GM12878 (cell line): ENCODE data around the gene HSPA12A. TPM values are rescaled to one million over a fixed set of nuclear protein-coding genes. Genes with fewer than 3 reads are reported as not detected.

Source experiments
- ATAC-seq: fragments of 200-7000 bp; cut with Tn5 transposase; 3 replicates; pipeline ENCODE4 v1.9.1; 2020; ENCODE audit warnings: mild to moderate bottlenecking, moderate library complexity
- BruUV-seq: library from RNA; stranded (reverse); fragments of 400-500 nt; replicated peaks from 2 replicates; lab custom pipeline; 2021; lab: Mats Ljungman, UMichigan
- CTCF ChIA-PET: fragments of 300-600 bp; sonication (Branson Sonifier 250); formaldehyde crosslinking; extraction: SDS; loops from one replicate; lab custom pipeline; 2021; ENCODE audit warnings: inconsistent platforms; lab: Yijun Ruan, JAX
- POLR2A ChIA-PET: fragments of 350-600 bp; formaldehyde crosslinking; extraction: SDS; loops from one replicate; lab custom pipeline; 2021; ENCODE audit warnings: inconsistent platforms; lab: Charles Lee
- RAD21 ChIA-PET: fragments of 300-600 bp; sonication (Branson Sonifier 250); formaldehyde crosslinking; loops from one replicate; lab custom pipeline; 2023; ENCODE audit warnings: antibody characterized with exemption; ENCODE audit not compliant: unreplicated experiment; lab: Charles Lee
- SMC1A ChIA-PET: fragments of 300-600 bp; sonication (Branson Sonifier 250); formaldehyde crosslinking; loops from one replicate; lab custom pipeline; 2023; ENCODE audit not compliant: unreplicated experiment, uncharacterized antibody; lab: Charles Lee
- DNase-seq: peaks from one replicate; pipeline ENCODE4 v3.0.0-alpha.2; 2011; ENCODE audit warnings: low read depth, low spot score
- FAIRE-seq: peaks from 3 replicates; lab custom pipeline; 2011; peaks lifted over from hg19 to GRCh38; lab: Jason Lieb, UNC
- H2AFZ ChIP-seq: 2 replicates; pipeline ENCODE4 v1.6.0; 2011; ENCODE audit warnings: low read depth, low read length, control low read depth; ENCODE audit not compliant: control insufficient read depth
- H3K27ac ChIP-seq: 2 replicates; pipeline ENCODE4 v1.5.1; 2011; ENCODE audit warnings: control low read depth; ENCODE audit not compliant: control insufficient read depth, insufficient read depth
- H3K27me3 ChIP-seq, 2 experiments: replicated peaks in 1 of 2; 2 replicates each; pipeline versions ENCODE4 v1.6.0 to v1.6.1; 2011; ENCODE audit warnings: low read length in 1 of 2; ENCODE audit not compliant: control insufficient read depth in 2 of 2, insufficient read depth in 2 of 2
- H3K36me3 ChIP-seq, 2 experiments: 2 replicates each; pipeline ENCODE4 v1.5.1; 2011; ENCODE audit warnings: low read length in 1 of 2; ENCODE audit not compliant: control insufficient read depth in 2 of 2, insufficient read depth in 2 of 2
- H3K4me1 ChIP-seq: 2 replicates; pipeline ENCODE4 v1.6.1; 2011; ENCODE audit warnings: mild to moderate bottlenecking, low read length, moderate library complexity, mixed read lengths; ENCODE audit not compliant: control insufficient read depth, insufficient read depth
- H3K4me2 ChIP-seq: 2 replicates; pipeline ENCODE4 v1.6.0; 2011; ENCODE audit warnings: control low read depth; ENCODE audit not compliant: control insufficient read depth, insufficient read depth
- H3K4me3 ChIP-seq: fragments of 200-600 bp; sonication (generic); 2 replicates; pipeline ENCODE4 v1.5.1; 2016
- H3K79me2 ChIP-seq: 2 replicates; pipeline ENCODE4 v1.6.0; 2011; ENCODE audit warnings: low read length; ENCODE audit not compliant: control insufficient read depth, insufficient read depth
- H3K9ac ChIP-seq: 2 replicates; pipeline ENCODE4 v1.8.0; 2011; ENCODE audit warnings: low read length, control low read depth, mixed read lengths; ENCODE audit not compliant: control insufficient read depth, insufficient read depth
- H3K9me3 ChIP-seq: replicated peaks from 3 replicates; pipeline ENCODE4 v1.5.1; 2011; ENCODE audit warnings: mild to moderate bottlenecking, low read length; ENCODE audit not compliant: control insufficient read depth, insufficient read depth
- H4K20me1 ChIP-seq: 2 replicates; pipeline ENCODE4 v1.6.0; 2011; ENCODE audit not compliant: control insufficient read depth, insufficient read depth
- BMI1 ChIP-seq: fragments of 450-650 bp; IDR thresholded peaks from 2 replicates; pipeline ENCODE4 v1.6.1; 2016; ENCODE audit warnings: mild to moderate bottlenecking, moderate library complexity, borderline replicate concordance
- E2F8 ChIP-seq: fragments of 450-650 bp; IDR thresholded peaks from 2 replicates; pipeline ENCODE4 v1.6.1; 2018; ENCODE audit warnings: mild to moderate bottlenecking, low read depth, moderate library complexity; ENCODE audit not compliant: partially characterized antibody
- HDGF ChIP-seq: fragments of 450-650 bp; IDR thresholded peaks from 2 replicates; pipeline ENCODE4 v1.6.1; 2016; ENCODE audit warnings: antibody characterized with exemption
- JUNB ChIP-seq: IDR thresholded peaks from 2 replicates; pipeline ENCODE4 v1.6.1; 2016; ENCODE audit warnings: antibody characterized with exemption, mild to moderate bottlenecking
- MEF2B ChIP-seq: fragments of 450-650 bp; IDR thresholded peaks from 2 replicates; pipeline ENCODE4 v1.6.1; 2018; ENCODE audit warnings: mild to moderate bottlenecking, moderate library complexity; ENCODE audit not compliant: partially characterized antibody, poor library complexity, severe bottlenecking
- NFYA ChIP-seq: IDR thresholded peaks from 2 replicates; pipeline ENCODE4 v1.6.1; 2011; ENCODE audit warnings: low read depth, mild to moderate bottlenecking, low read length, improper control_type of control experiment, borderline replicate concordance
- POLR2AphosphoS2 ChIP-seq: IDR thresholded peaks from 2 replicates; pipeline ENCODE4 v1.6.1; 2011; ENCODE audit warnings: low read depth, mild to moderate bottlenecking, low read length, improper control_type of control experiment, moderate library complexity
- POLR2AphosphoS5 ChIP-seq: IDR thresholded peaks from 2 replicates; pipeline ENCODE4 v1.6.1; 2011; ENCODE audit warnings: mild to moderate bottlenecking, low read length, inconsistent platforms
- SIX5 ChIP-seq: IDR thresholded peaks from 2 replicates; pipeline ENCODE4 v1.6.1; 2011; ENCODE audit warnings: mild to moderate bottlenecking, low read depth, low read length, moderate library complexity; ENCODE audit not compliant: severe bottlenecking
- STAT1 ChIP-seq: fragments of 450-650 bp; conservative IDR thresholded peaks from 2 replicates; pipeline ENCODE4 v1.6.1; 2014; ENCODE audit warnings: antibody characterized with exemption, mild to moderate bottlenecking
- TARDBP ChIP-seq: IDR thresholded peaks from 2 replicates; pipeline ENCODE4 v1.6.1; 2016; ENCODE audit warnings: borderline replicate concordance
- ZNF207 ChIP-seq: fragments of 450-650 bp; IDR thresholded peaks from 2 replicates; pipeline ENCODE4 v1.6.1; 2014; ENCODE audit warnings: antibody characterized with exemption, mild to moderate bottlenecking, borderline replicate concordance
- WGBS: methylation state at CpG from one replicate; pipeline ENCODE4 v1.1.6; 2016; ENCODE audit warnings: low lambda C conversion rate; ENCODE audit not compliant: insufficient replicate concordance, insufficient coverage; ENCODE audit errors: missing lambda C conversion rate; 5-methylcytosine and 5-hydroxymethylcytosine counted together
- in situ Hi-C: fragments of 300-500 bp; cut with MboI; formaldehyde crosslinking; loops from 9 replicates; pipeline ENCODE4 v1.14.3; 2018; ENCODE audit warnings: mixed read lengths
- intact Hi-C: fragments of 100-400 bp; cut with micrococcal nuclease; formaldehyde crosslinking; loops from one replicate; pipeline ENCODE4 v1.14.2; 2022; ENCODE audit not compliant: unreplicated experiment
- polyA plus RNA-seq, 11 experiments: library from polyadenylated mRNA; depleted of rRNA in 4 of 11; unstranded in 6 of 11; stranded (reverse) in 5 of 11; fragments of >200 nt; fragmentation: Nextera tagmentation in 4 of 11; fragmentation: Illumina TruSeq in 1 of 11; extraction: Ambion mirVana in 4 of 11; extraction: Trizol in 1 of 11; gene quantifications; 1 replicate in 1 of 11; 2 replicates in 10 of 11; pipeline versions ENCODE4 v1.2.1 to v1.2.3, GENCODE V29; 2011 to 2016; ENCODE audit warnings: inconsistent platforms in 2 of 11, missing spikeins in 2 of 11, low read depth in 1 of 11
- total RNA-seq, 4 experiments: library from RNA; depleted of rRNA in 3 of 4; stranded (reverse); fragments of >200 nt in 3 of 4; fragmentation: Illumina TruSeq in 1 of 4; extraction: Trizol in 1 of 4; gene quantifications; 2 replicates each; pipeline versions ENCODE4 v1.2.1 to v1.2.3, GENCODE V29; 2013 to 2021
- TF ChIP-seq, protein P1 (sequence below): fragments of 450-650 bp; IDR thresholded peaks from 2 replicates; pipeline ENCODE4 v1.6.1; 2017; ENCODE audit warnings: antibody characterized with exemption, mild to moderate bottlenecking, moderate library complexity

HSPA12A gene
- total and polyA plus RNA-seq, 10 of the 15 experiments (the other 5 are each of a cell fraction or from before 2014, with no cell fraction given): 0.90 to 20.2 (median 2.8) TPM

DNA sequence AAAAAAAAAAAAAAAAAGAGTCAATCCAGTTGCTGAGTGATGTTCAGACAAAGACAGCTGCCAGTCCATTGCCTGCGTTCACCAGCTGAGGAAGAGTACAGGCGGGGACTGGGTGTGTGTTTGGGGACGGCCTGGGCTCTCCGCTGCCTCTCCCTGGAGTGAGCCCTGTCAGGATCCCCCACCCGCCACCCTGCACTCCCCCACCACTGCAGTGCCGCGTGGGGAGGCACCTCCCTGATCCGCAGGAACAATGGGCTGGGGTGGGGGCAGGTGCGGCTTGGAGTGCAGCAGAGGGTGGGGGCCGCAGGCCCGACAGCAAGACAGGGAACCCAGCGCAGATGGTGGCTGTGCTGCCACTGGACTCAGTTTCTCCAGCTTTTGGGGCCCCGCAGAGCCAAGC lies 1.4 kb downstream of the HSPA12A start:
- no peaks in the 10 kb centered on the region for H4K20me1 ChIP-seq
- 44% methylated on average over 12 of the region's 13 CpGs for WGBS
- no peak for TF ChIP-seq E2F8
- TF ChIP-seq STAT1: no peak
- TF ChIP-seq TARDBP: no peak
- TF ChIP-seq, protein P1, sequence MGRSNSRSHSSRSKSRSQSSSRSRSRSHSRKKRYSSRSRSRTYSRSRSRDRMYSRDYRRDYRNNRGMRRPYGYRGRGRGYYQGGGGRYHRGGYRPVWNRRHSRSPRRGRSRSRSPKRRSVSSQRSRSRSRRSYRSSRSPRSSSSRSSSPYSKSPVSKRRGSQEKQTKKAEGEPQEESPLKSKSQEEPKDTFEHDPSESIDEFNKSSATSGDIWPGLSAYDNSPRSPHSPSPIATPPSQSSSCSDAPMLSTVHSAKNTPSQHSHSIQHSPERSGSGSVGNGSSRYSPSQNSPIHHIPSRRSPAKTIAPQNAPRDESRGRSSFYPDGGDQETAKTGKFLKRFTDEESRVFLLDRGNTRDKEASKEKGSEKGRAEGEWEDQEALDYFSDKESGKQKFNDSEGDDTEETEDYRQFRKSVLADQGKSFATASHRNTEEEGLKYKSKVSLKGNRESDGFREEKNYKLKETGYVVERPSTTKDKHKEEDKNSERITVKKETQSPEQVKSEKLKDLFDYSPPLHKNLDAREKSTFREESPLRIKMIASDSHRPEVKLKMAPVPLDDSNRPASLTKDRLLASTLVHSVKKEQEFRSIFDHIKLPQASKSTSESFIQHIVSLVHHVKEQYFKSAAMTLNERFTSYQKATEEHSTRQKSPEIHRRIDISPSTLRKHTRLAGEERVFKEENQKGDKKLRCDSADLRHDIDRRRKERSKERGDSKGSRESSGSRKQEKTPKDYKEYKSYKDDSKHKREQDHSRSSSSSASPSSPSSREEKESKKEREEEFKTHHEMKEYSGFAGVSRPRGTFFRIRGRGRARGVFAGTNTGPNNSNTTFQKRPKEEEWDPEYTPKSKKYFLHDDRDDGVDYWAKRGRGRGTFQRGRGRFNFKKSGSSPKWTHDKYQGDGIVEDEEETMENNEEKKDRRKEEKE: no peak
- no peak for TF ChIP-seq JUNB
- TF ChIP-seq ZNF207: no peak
- TF ChIP-seq POLR2AphosphoS5: no peak
- no peak for TF ChIP-seq HDGF
- no peak for TF ChIP-seq NFYA
- TF ChIP-seq MEF2B: no peak
- TF ChIP-seq POLR2AphosphoS2: no peak
- no peak for TF ChIP-seq SIX5
- no peak for TF ChIP-seq BMI1
- no peaks in the 10 kb centered on the region for H3K79me2 ChIP-seq
- in situ Hi-C loops (no loop called here), intact Hi-C loops (no loop called here)
- no peak for DNase-seq
- H3K27ac ChIP-seq: no peak overlapping the region
- no peaks in the 10 kb centered on the region for H3K9me3 ChIP-seq
- no peaks in the 10 kb centered on the region for H3K4me1 ChIP-seq
- H3K27me3 ChIP-seq: peaks cover 2 to 4% of the 10 kb centered on the region in 2 experiments
- POLR2A ChIA-PET: interaction anchor here (0.7 kb wide), 1 partner anchor 648 kb away, joined by 3 read pairs; no protein-coding TSS in a partner anchor
- no peak overlapping the region for H3K9ac ChIP-seq
- RAD21 ChIA-PET: no interaction called here
- H3K4me3 ChIP-seq: no peak overlapping the region
- FAIRE-seq: no peak
- no peak overlapping the region for H2AFZ ChIP-seq
- H3K4me2 ChIP-seq: no peak overlapping the region
- ATAC-seq: no peak
- BruUV-seq: no TSS peak
- CTCF ChIA-PET: no interaction called here
- SMC1A ChIA-PET: no interaction called here
- no peaks in the 10 kb centered on the region for H3K36me3 ChIP-seq
